ENCODE data around the gene TTLL8. TPM values are rescaled to one million over a fixed set of nuclear protein-coding genes. Genes with fewer than 3 reads are reported as not detected.

The TTLL8 gene
- total RNA-seq, 2 donors from 2014 or later: not detected

GRCh38 chr22:49995361-49996118 lies 62.6 kb downstream of the TTLL8 start:
- no peaks in the 10 kb centered on the region for H3K9me3 ChIP-seq
- no peaks in the 10 kb centered on the region for H3K27me3 ChIP-seq
- H3K27ac ChIP-seq: no peak overlapping the region
- H3K4me3 ChIP-seq: no peak overlapping the region
- WGBS, 2 donors: 84 to 86% methylated on average over 2 to 10 of the region's 10 CpGs
- TF ChIP-seq CTCF (IDR thresholded peaks at IDR 0.05) (no peak), POLR2A (IDR thresholded peaks at IDR 0.05) (no peak)
- intact Hi-C loops (cut with DNase I): no loop called here
- H3K36me3 ChIP-seq (replicated peaks in 1 of 2; ENCODE audit: insufficient read depth in 1 of 2, low read depth in 2 of 2): no peaks in the 10 kb centered on the region
- ATAC-seq (no peak), DNase-seq (peak in 1 of 4 donors; percentile 10)
- peaks cover 12% of the 10 kb centered on the region for H3K4me1 ChIP-seq

- TF ChIP-seq CTCF (IDR thresholded peaks at IDR 0.05): no peak
- no peak for TF ChIP-seq POLR2A (IDR thresholded peaks at IDR 0.05)
- Histone ChIP-seq H3K36me3 (replicated peaks in 1 of 2; ENCODE audit: insufficient read depth in 1 of 2, low read depth in 2 of 2) (no peaks in the 10 kb centered on the region), H3K4me1 (peaks cover 12% of the 10 kb centered on the region), H3K27me3 (no peaks in the 10 kb centered on the region), H3K4me3 (no peak overlapping the region), H3K27ac (no peak overlapping the region), H3K9me3 (no peaks in the 10 kb centered on the region)
- DNase-seq (no peak), ATAC-seq (no peak)
- intact Hi-C loops (cut with DNase I): no loop called here
- 70 to 74% methylated on average over 2 to 3 of the region's 3 CpGs for WGBS, 2 donors
Observed at GRCh38 chr22:49995041-49995360, 63.1 kb downstream of the TTLL8 start.

- H3K36me3 ChIP-seq (replicated peaks in 1 of 2; ENCODE audit: insufficient read depth in 1 of 2, low read depth in 2 of 2): no peaks in the 10 kb centered on the region
- H3K27me3 ChIP-seq: no peaks in the 10 kb centered on the region
- intact Hi-C loops (cut with DNase I): no loop called here
- DNase-seq (peak in 2 of 4 donors; percentile 3 to 8), ATAC-seq (no peak)
- TF ChIP-seq POLR2A (IDR thresholded peaks at IDR 0.05) (no peak), CTCF (IDR thresholded peaks at IDR 0.05) (no peak)
- WGBS, 2 donors: 86 to 100% methylated on average over 3 to 21 of the region's 21 CpGs
- H3K9me3 ChIP-seq: no peaks in the 10 kb centered on the region
- H3K27ac ChIP-seq: no peak overlapping the region
- peaks cover 9% of the 10 kb centered on the region for H3K4me1 ChIP-seq
- H3K4me3 ChIP-seq: no peak overlapping the region
Observed at GRCh38 chr22:49994361-49995040, 63.6 kb downstream of the TTLL8 start.

- no peak overlapping the region for H3K4me3 ChIP-seq
- H3K27me3 ChIP-seq: no peaks in the 10 kb centered on the region
- TF ChIP-seq CTCF (IDR thresholded peaks at IDR 0.05): no peak
Observed at GRCh38 chr22:49993649-49994360, 64.3 kb downstream of the TTLL8 start.

More at GRCh38 chr22:49993649-49994360, 64.3 kb downstream of the TTLL8 start:
- Histone ChIP-seq H3K27ac (no peak overlapping the region), H3K36me3 (replicated peaks in 1 of 2; ENCODE audit: insufficient read depth in 1 of 2, low read depth in 2 of 2) (no peaks in the 10 kb centered on the region), H3K4me1 (peaks cover 9% of the 10 kb centered on the region), H3K9me3 (no peaks in the 10 kb centered on the region)
- 50 to 54% methylated on average over 4 to 10 of the region's 11 CpGs for WGBS, 2 donors
- no peak for DNase-seq
- no peak for ATAC-seq
- intact Hi-C loops (cut with DNase I): no loop called here
